KMS-11 (cell line): ENCODE measurements around the gene MS4A15.

Experiments used
- H2AFZ ChIP-seq: fragments of 200-600 bp; sonication (generic); 2 replicates; pipeline ENCODE4 v1.6.1; 2016; ENCODE audit warnings: antibody characterized with exemption, mixed run types, low read depth
- H3K27ac ChIP-seq: fragments of 200-600 bp; sonication (generic); 2 replicates; pipeline ENCODE4 v1.6.1; 2016; ENCODE audit warnings: mild to moderate bottlenecking, mixed run types
- H3K27me3 ChIP-seq: fragments of 200-600 bp; sonication (generic); 2 replicates; pipeline ENCODE4 v1.6.1; 2017; ENCODE audit warnings: mild to moderate bottlenecking, low read depth, mixed run types, moderate library complexity; ENCODE audit not compliant: insufficient read depth
- H3K36me3 ChIP-seq: fragments of 200-600 bp; sonication (generic); 2 replicates; pipeline ENCODE4 v1.6.1; 2017; ENCODE audit warnings: mild to moderate bottlenecking, mixed run types; ENCODE audit not compliant: insufficient read depth
- H3K4me1 ChIP-seq: fragments of 200-600 bp; sonication (generic); 2 replicates; pipeline ENCODE4 v1.6.1; 2016; ENCODE audit warnings: mild to moderate bottlenecking, low read depth, mixed run types; ENCODE audit not compliant: poor library complexity, severe bottlenecking
- H3K4me2 ChIP-seq: fragments of 200-600 bp; sonication (generic); 2 replicates; pipeline ENCODE4 v1.7.0; 2016; ENCODE audit warnings: mild to moderate bottlenecking, mixed run types
- H3K4me3 ChIP-seq: fragments of 200-600 bp; sonication (generic); IDR thresholded peaks from 2 replicates; pipeline ENCODE4 v1.6.1; 2017; ENCODE audit warnings: low read depth, low read length, mixed read lengths; ENCODE audit not compliant: insufficient read depth
- H3K79me2 ChIP-seq: fragments of 200-600 bp; sonication (generic); 2 replicates; pipeline ENCODE4 v1.6.1; 2016; ENCODE audit warnings: low read depth, mixed run types; ENCODE audit not compliant: insufficient read depth
- H3K9ac ChIP-seq: fragments of 200-600 bp; sonication (generic); 2 replicates; pipeline ENCODE4 v1.6.1; 2016; ENCODE audit warnings: mild to moderate bottlenecking, mixed run types
- H4K20me1 ChIP-seq: fragments of 200-600 bp; sonication (generic); 2 replicates; pipeline ENCODE4 v1.6.1; 2016; ENCODE audit warnings: mild to moderate bottlenecking, mixed run types; ENCODE audit not compliant: insufficient read depth
- CTCF ChIP-seq: fragments of 200-600 bp; sonication (generic); conservative IDR thresholded peaks from 2 replicates; pipeline ENCODE4 v1.6.1; 2017; ENCODE audit warnings: low read depth, mild to moderate bottlenecking, antibody characterized with exemption, low read length, moderate library complexity, mixed read lengths

Gene MS4A15

GRCh38 chr11:60795291-60795690 lies 38.6 kb downstream of the MS4A15 start:
- H3K4me2 ChIP-seq: no peak overlapping the region

GRCh38 chr11:60797846-60798630 lies 41.4 kb downstream of the MS4A15 start:
- Histone ChIP-seq H3K27me3 (no peaks in the 10 kb centered on the region), H3K4me2 (no peak overlapping the region), H3K36me3 (no peaks in the 10 kb centered on the region)

More at GRCh38 chr11:60795291-60795690, 38.6 kb downstream of the MS4A15 start:
- no peak overlapping the region for H3K27ac ChIP-seq
- H3K27me3 ChIP-seq: no peaks in the 10 kb centered on the region
- H4K20me1 ChIP-seq: no peaks in the 10 kb centered on the region
- no peaks in the 10 kb centered on the region for H3K4me1 ChIP-seq
- no peaks in the 10 kb centered on the region for H3K79me2 ChIP-seq
- no peaks in the 10 kb centered on the region for H3K36me3 ChIP-seq
- no peak overlapping the region for H2AFZ ChIP-seq
- no peak overlapping the region for H3K4me3 ChIP-seq
- TF ChIP-seq CTCF: no peak
- no peak overlapping the region for H3K9ac ChIP-seq

GRCh38 chr11:60798631-60799030 lies 42.0 kb downstream of the MS4A15 start:
- H4K20me1 ChIP-seq: no peaks in the 10 kb centered on the region
- H2AFZ ChIP-seq: no peak overlapping the region
- H3K4me2 ChIP-seq: no peak overlapping the region
- no peak overlapping the region for H3K27ac ChIP-seq
- H3K4me3 ChIP-seq: no peak overlapping the region
- no peaks in the 10 kb centered on the region for H3K27me3 ChIP-seq
- no peaks in the 10 kb centered on the region for H3K36me3 ChIP-seq
- no peaks in the 10 kb centered on the region for H3K4me1 ChIP-seq
- no peak overlapping the region for H3K9ac ChIP-seq
- no peaks in the 10 kb centered on the region for H3K79me2 ChIP-seq
- no peak for TF ChIP-seq CTCF

More at GRCh38 chr11:60797846-60798630, 41.4 kb downstream of the MS4A15 start:
- TF ChIP-seq CTCF: no peak
- H3K27ac ChIP-seq: no peak overlapping the region
- H3K79me2 ChIP-seq: no peaks in the 10 kb centered on the region
- no peak overlapping the region for H3K4me3 ChIP-seq
- H2AFZ ChIP-seq: no peak overlapping the region
- no peaks in the 10 kb centered on the region for H4K20me1 ChIP-seq
- no peak overlapping the region for H3K9ac ChIP-seq
- H3K4me1 ChIP-seq: no peaks in the 10 kb centered on the region

GRCh38 chr11:60801194-60801593 lies 44.5 kb downstream of the MS4A15 start:
- Histone ChIP-seq H3K36me3 (no peaks in the 10 kb centered on the region), H4K20me1 (no peaks in the 10 kb centered on the region), H3K27me3 (no peaks in the 10 kb centered on the region)

More at GRCh38 chr11:60801194-60801593, 44.5 kb downstream of the MS4A15 start:
- no peak overlapping the region for H2AFZ ChIP-seq
- no peaks in the 10 kb centered on the region for H3K4me1 ChIP-seq
- no peak for TF ChIP-seq CTCF
- no peaks in the 10 kb centered on the region for H3K79me2 ChIP-seq
- H3K4me3 ChIP-seq: no peak overlapping the region
- H3K4me2 ChIP-seq: no peak overlapping the region
- no peak overlapping the region for H3K27ac ChIP-seq
- H3K9ac ChIP-seq: no peak overlapping the region
